COR-L47 (cell line): ENCODE data around the gene OR52N1.

Experiments used
- DNase-seq: peaks from one replicate; lab custom pipeline; 2025; lab: John Stamatoyannopoulos, UW

OR52N1 gene

GRCh38 chr11:5791165-5791564 lies at the start of gene OR52N1:
Gene OR52N1 (minus strand): TSS chr11:5791265. CDS start chr11:5788816, 2,449 bp downstream.
- DNase-seq, result no peak

- DNase-seq, result no peak
These were observed 46.6 kb upstream of the OR52N1 start for GRCh38 chr11:5837695-5838094.

- DNase-seq, result no peak
These were observed 42.4 kb upstream of the OR52N1 start for GRCh38 chr11:5833446-5833845.

- no peak for DNase-seq
These were observed 40.2 kb upstream of the OR52N1 start for GRCh38 chr11:5831196-5831829.

GRCh38 chr11:5818245-5818886 lies 27.3 kb upstream of the OR52N1 start:
- no peak for DNase-seq

GRCh38 chr11:5815534-5815933 lies 24.5 kb upstream of the OR52N1 start:
- no peak for DNase-seq

DNA sequence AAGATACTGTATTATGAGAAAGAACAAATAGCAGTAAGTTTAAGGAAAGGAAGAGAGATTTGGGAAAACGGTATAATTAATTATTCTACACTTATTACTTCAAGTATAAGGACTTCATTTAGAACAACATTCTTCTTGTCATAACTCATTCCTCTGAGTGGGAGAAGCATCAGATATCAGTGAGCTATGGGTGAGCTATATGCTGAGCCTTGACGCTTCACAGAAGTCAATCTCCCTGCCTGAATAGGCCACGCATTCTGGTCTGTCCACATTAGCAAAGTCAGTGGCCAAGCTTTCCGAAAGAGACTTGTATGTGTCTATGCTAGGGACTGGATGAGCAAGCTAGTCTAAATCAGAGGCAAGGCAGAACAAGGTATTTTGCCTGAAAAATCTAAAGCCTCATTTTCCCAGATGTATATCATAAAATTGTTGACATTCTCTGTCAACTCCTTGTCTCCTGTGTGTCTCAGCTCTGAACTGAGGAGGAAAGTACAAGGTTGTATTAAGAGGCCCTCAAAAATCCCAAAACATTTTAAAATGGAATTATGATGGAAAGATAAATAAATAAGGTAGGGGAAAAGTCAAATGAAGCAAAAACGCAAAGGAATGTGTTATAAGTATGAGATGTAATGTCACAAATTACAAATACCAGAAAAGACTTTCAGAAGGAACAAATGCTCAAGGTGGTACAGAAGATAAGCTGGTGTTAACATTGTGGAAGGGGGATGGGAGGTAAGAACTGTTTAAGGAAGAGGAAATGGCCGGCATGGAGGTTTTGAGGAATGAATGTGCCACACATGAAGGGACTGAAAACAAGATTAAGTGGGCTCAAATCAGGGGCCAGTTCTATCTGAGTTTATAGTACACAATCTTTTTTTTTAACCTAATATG lies 19.1 kb upstream of the OR52N1 start:
- no peak for DNase-seq

DNA sequence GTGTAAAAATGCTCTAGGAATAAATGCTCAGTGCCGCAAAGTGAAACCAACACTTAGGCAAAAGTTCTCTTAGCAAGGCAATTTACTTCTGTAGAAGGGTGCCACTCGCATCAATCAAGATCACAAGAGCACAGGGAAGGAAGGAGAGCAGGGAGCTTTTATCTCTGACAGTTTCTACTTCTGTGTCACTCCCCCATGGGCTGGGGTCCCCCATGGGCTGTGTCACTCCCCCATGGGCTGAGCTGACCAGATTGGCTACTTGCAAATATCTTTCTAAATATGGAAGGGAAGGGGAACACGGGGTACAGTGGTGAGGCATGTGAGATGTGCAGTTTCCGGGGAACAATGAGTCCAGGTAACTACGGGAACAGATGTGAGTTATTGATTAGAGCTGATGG lies 18.1 kb upstream of the OR52N1 start:
- no peak for DNase-seq

GRCh38 chr11:5808500-5809121 lies 17.5 kb upstream of the OR52N1 start, which contains the start of gene OR52N2:
Gene OR52N2 (plus strand): TSS chr11:5808924. CDS start chr11:5820336, 11,412 bp downstream.
- peak; percentile 39 for DNase-seq

GRCh38 chr11:5807580-5807979 lies 16.5 kb upstream of the OR52N1 start:
- no peak for DNase-seq

DNA sequence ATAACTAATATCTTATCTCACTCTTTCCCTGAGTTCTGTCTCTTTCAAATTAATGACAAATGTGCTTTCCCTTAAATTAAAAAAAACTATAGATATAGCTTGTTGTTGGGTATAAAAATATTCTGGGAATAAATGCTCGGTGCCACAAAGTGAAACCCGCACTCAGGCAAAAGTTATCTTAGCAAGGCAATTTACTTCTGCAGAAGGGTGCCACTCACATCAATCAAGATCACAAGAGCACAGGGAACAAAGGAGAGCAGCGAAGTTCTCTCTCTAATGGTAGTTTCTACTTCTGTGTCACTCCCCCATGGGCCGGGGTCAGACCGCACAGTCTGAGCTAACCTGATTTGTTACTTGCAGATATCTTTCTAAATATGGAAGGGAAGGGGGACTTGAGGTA lies 12.9 kb upstream of the OR52N1 start:
- no peak for DNase-seq

DNA sequence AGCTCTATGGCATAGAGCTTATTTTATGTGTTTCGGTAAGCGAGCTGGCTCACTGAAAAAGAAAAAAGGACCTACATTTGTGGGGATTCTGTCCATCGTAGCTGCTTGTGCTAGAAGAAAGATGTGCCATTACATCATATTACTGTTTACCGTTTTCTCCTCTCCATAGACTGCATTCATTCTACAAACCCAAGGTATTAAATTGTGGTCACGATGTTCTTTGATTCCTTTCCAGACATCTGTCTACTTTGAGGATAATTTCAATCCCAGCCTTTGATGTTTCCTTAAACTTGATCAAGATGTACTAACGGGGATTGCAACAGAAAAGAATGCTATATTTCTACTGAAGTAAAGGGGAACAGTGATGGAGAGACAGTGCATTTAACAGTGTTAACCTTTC lies 5.5 kb upstream of the OR52N1 start:
- no peak for DNase-seq

DNA sequence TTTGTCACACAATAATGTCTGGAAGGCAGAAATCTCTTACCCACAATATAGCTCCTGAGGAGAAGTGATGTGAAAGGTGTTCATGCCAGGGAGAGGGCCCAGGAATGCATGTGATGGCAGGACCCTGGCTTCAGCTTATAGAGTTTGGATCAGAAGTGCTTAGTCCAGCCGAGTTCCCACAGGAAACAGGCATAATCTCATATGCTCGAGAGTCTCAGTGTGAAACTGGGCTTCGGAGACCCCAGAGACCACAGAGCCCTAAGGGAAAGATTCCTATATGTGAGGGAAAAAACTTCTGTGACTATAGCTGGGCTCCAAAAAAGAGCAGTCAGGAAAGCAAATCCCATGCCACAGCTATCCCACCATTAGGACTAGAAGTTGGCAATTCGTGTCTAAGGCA lies 7.8 kb downstream of the OR52N1 start, which contains the start of gene OR52N5:
Gene OR52N5, minus strand, starts transcription at position 101 of the 400 bp plus-strand sequence. CDS start 4,721 bp downstream, outside the sequence.
- no peak for DNase-seq

GRCh38 chr11:5767056-5767455 lies 24.0 kb downstream of the OR52N1 start:
- no peak for DNase-seq

DNA sequence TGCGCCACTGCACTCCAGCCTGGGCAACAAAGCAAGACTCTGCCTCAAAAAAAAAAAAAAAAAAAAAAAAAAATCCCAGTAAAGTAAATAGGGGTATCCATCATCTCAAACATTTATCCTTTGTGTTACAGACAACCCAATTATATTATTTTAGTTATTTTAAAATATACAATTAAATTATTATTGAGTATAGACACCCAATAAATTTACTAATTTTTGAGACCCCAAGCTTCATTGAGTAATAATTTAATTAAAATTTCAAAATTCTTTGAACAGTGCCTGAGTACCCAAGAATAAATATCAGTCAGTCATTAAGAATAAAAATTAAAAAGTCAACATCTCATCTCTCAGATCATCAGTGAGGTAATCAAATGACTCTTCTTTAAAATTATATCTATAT lies 37.1 kb downstream of the OR52N1 start, which contains the start of gene OR52N4:
Gene OR52N4, plus strand, starts transcription at position 301 of the 400 bp plus-strand sequence. CDS start 498 bp downstream, outside the sequence.
- no peak for DNase-seq

DNA sequence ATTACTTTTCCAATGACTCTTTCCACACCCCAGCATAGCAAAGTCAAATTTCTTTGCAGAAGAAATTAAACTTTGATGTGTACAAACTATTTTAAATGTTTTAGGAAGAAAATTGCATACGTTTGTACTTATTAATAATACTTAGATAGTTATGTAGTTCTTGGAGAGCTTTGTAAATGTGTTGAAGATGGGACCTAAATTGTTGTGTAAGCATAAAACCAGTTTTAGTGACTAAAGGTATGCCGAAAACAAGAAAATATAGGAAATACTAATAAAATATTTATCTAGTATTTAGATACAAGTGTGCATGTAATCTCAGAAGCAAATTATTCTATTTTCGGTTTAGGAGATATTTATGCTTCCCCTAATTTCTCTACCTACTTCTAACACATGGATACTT lies 41.2 kb downstream of the OR52N1 start:
- DNase-seq, result no peak

- no peak for DNase-seq
These were observed 44.5 kb downstream of the OR52N1 start for GRCh38 chr11:5746614-5747013.

- no peak for DNase-seq
These were observed 52.6 kb downstream of the OR52N1 start for GRCh38 chr11:5738431-5738830.

DNA sequence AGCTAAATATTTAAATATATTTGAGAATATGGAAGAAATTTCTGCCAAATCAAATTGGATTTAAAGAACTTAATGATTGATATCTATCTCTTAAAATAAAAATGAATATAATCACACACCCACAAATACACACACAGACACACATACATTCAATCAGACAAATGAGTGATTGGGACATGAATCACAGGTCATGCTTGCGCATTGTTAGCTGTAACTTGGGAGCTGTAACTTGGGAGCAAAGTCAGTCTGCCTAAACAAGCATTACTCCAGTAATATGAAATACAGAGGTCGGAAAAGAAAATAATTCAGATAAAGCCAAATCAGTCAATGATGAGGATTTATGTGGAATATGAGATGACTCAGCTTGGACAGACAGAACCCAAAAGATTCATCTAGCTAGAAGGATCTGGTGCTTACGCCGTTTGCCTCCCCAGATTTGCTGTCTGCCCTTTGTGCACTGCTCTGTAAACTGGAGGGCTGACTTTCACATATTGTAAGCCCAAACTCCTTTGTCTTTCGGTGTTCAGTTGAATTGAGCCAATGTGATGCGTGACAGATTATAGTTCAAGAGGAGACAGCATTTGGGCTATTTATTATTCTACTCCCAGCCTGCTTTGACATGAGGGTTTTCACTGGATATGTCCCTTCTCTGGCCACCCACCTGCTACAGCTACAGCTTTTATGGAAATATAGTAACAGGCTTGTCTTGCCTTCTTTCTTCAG lies 53.2 kb downstream of the OR52N1 start:
- DNase-seq, result no peak

GRCh38 chr11:5737091-5737490 lies 54.0 kb downstream of the OR52N1 start:
- DNase-seq, result no peak
